Esophagus muscularis mucosa (tissue), 3 donors: ENCODE measurements around the gene SMCO2.
A peak's percentile ranks its signal among the peaks of the same experiment; 100 is the strongest.

Experiments
- EP300 ChIP-seq: sonication (generic); formaldehyde crosslinking; IDR thresholded peaks from one replicate; pipeline ENCODE4 v1.6.1; 2017; ENCODE audit warnings: antibody characterized with exemption
- TF ChIP-seq, protein P1 (sequence below), 3 experiments: fragments of 200-600 bp in 2 of 3; fragments of 450-650 bp in 1 of 3; sonication (generic) in 2 of 3; IDR thresholded peaks; one replicate each; pipeline ENCODE4 v1.5.1; 2017 to 2019; ENCODE audit warnings: antibody characterized with exemption in 3 of 3, mild to moderate bottlenecking in 2 of 3, moderate library complexity in 1 of 3

DNA sequence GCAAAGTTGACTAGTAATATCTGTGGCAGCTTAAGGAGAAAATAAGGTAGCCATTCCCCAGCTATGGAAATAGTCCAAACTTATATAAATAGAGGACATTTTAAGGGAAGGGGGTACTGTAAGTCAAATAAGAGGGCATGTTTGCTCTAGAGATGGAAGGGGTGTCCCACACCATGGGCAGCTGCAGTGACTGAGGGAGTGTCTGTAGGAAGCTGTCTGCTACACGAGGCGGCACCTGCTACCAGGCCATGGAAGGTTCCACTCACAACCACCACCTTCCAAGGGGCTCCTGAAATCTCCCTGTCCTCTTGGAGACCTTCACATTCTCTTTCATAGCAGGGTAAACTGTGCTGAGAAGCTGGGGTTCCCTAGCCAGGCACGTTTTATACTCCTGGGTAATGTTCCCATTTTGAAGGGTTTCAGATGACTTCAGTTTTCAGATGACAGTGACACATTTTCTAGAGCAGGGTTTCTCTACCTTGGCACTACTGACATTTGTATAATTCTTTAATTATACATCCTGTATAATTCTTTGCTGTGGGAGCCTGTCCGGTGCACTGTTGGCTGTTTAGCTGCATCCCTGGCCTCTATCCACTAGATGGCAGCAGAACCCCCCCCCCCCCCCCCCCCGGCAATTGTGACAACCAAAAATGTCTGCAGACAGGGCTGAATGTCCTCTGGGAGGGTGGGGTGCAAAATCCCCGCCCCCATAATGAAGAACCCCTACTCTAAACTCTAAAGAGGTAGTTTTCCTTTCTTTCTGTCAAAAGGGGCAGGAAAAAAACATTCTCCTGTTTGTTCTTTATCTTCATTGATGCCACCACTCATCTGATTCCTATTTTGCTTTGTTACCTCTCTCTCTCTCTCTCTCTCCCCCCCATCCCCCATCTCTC is 11.6 kb upstream of the SMCO2 start:
- TF ChIP-seq, protein P1, sequence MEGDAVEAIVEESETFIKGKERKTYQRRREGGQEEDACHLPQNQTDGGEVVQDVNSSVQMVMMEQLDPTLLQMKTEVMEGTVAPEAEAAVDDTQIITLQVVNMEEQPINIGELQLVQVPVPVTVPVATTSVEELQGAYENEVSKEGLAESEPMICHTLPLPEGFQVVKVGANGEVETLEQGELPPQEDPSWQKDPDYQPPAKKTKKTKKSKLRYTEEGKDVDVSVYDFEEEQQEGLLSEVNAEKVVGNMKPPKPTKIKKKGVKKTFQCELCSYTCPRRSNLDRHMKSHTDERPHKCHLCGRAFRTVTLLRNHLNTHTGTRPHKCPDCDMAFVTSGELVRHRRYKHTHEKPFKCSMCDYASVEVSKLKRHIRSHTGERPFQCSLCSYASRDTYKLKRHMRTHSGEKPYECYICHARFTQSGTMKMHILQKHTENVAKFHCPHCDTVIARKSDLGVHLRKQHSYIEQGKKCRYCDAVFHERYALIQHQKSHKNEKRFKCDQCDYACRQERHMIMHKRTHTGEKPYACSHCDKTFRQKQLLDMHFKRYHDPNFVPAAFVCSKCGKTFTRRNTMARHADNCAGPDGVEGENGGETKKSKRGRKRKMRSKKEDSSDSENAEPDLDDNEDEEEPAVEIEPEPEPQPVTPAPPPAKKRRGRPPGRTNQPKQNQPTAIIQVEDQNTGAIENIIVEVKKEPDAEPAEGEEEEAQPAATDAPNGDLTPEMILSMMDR (IDR thresholded peaks at IDR 0.05), result peak; percentile 44 to 74 (median 69)
- TF ChIP-seq EP300, result no peak
